SK-N-SH (cell line): ENCODE measurements around the gene IPO4. TPM values are rescaled to one million over a fixed set of nuclear protein-coding genes. Genes with fewer than 3 reads are reported as not detected.
A peak's percentile ranks its signal among the peaks of the same experiment; 100 is the strongest.

Experiments
- CTCF ChIA-PET: fragments of 300-600, 350-600 bp; formaldehyde crosslinking; extraction: SDS; loops from one replicate; lab custom pipeline; 2021; lab: Yijun Ruan, JAX
- POLR2A ChIA-PET: fragments of 350-600 bp; sonication (Branson Sonifier 250); formaldehyde crosslinking; extraction: SDS; loops from one replicate; lab custom pipeline; 2020; ENCODE audit warnings: antibody characterized with exemption, inconsistent platforms; lab: Yijun Ruan, JAX
- DNase-seq: peaks from one replicate; pipeline ENCODE4 v3.0.0; 2012
- H2AFZ ChIP-seq: fragments of 200-600 bp; sonication (generic); 2 replicates; pipeline ENCODE4 v1.8.1; 2016; ENCODE audit warnings: antibody characterized with exemption, mild to moderate bottlenecking, low read depth
- H3F3A ChIP-seq: fragments of 200-600 bp; sonication (generic); replicated peaks from 2 replicates; pipeline ENCODE3; 2016; ENCODE audit warnings: antibody characterized with exemption, mild to moderate bottlenecking; ENCODE audit not compliant: insufficient read depth
- H3K27ac ChIP-seq, 2 experiments: fragments of 200-500 bp in 1 of 2; fragments of 200-600 bp in 1 of 2; sonication (Bioruptor generic) in 1 of 2; sonication (generic), shearing (Covaris generic) in 1 of 2; 2 replicates each; pipeline versions ENCODE4 v1.5.1 to v1.6.1; 2014 to 2016; ENCODE audit warnings: low read depth in 2 of 2, inconsistent platforms in 1 of 2, low read length in 1 of 2, mild to moderate bottlenecking in 1 of 2, mixed read lengths in 1 of 2
- H3K27me3 ChIP-seq: fragments of 200-600 bp; sonication (generic), shearing (Covaris generic); 2 replicates; pipeline ENCODE4 v1.6.1; 2016; ENCODE audit warnings: mixed run types; ENCODE audit not compliant: insufficient read depth
- H3K36me3 ChIP-seq, 2 experiments: fragments of 200-500 bp in 1 of 2; fragments of 200-600 bp in 1 of 2; sonication (Bioruptor generic) in 1 of 2; sonication (generic) in 1 of 2; replicated peaks in 1 of 2; 2 replicates each; pipeline versions ENCODE3 to v1.5.1; 2014 to 2016; ENCODE audit warnings: low read length in 1 of 2, mild to moderate bottlenecking in 1 of 2; ENCODE audit not compliant: insufficient read depth in 2 of 2, control insufficient read depth in 1 of 2
- H3K4me1 ChIP-seq, 2 experiments: fragments of 200-500 bp in 1 of 2; fragments of 200-600 bp in 1 of 2; sonication (Bioruptor generic) in 1 of 2; sonication (generic), shearing (Covaris generic) in 1 of 2; 2 replicates each; pipeline versions ENCODE4 v1.5.1 to v1.6.1; 2014 to 2016; ENCODE audit warnings: low read depth in 1 of 2, low read length in 1 of 2, mixed run types in 1 of 2; ENCODE audit not compliant: insufficient read depth in 2 of 2, control insufficient read depth in 1 of 2
- H3K4me2 ChIP-seq: fragments of 200-600 bp; sonication (generic), shearing (Covaris generic); 2 replicates; pipeline ENCODE4 v1.6.1; 2017; ENCODE audit warnings: mixed run types
- H3K4me3 ChIP-seq, 2 experiments: fragments of 200-500 bp in 1 of 2; fragments of 200-600 bp in 1 of 2; sonication (Bioruptor generic) in 1 of 2; sonication (generic), shearing (Covaris generic) in 1 of 2; 2 replicates each; pipeline versions ENCODE4 v1.5.1 to v1.8.1; 2014 to 2016; ENCODE audit warnings: low read depth in 2 of 2, inconsistent platforms in 1 of 2, low read length in 1 of 2, mild to moderate bottlenecking in 1 of 2, mixed read lengths in 1 of 2, moderate library complexity in 1 of 2
- H3K79me2 ChIP-seq: fragments of 200-600 bp; sonication (generic); 2 replicates; pipeline ENCODE4 v1.8.1; 2017; ENCODE audit warnings: mild to moderate bottlenecking; ENCODE audit not compliant: insufficient read depth
- H3K9ac ChIP-seq: fragments of 200-600 bp; sonication (generic); 2 replicates; pipeline ENCODE4 v1.6.1; 2017; ENCODE audit warnings: mixed run types
- H3K9me2 ChIP-seq: fragments of 200-600 bp; sonication (generic); 2 replicates; pipeline ENCODE4 v1.6.1; 2017; ENCODE audit warnings: mixed run types
- H3K9me3 ChIP-seq: fragments of 200-600 bp; sonication (generic); 2 replicates; pipeline ENCODE4 v1.6.1; 2017; ENCODE audit warnings: mixed run types, mild to moderate bottlenecking, moderate library complexity
- H4K20me1 ChIP-seq: fragments of 200-600 bp; sonication (generic); 2 replicates; pipeline ENCODE4 v1.6.1; 2017; ENCODE audit warnings: mild to moderate bottlenecking, mixed run types; ENCODE audit not compliant: insufficient read depth
- ELF1 ChIP-seq: IDR thresholded peaks from 2 replicates; pipeline ENCODE4 v1.4.0; 2012
- EZH2phosphoT487 ChIP-seq: fragments of 200-600 bp; sonication (generic); IDR thresholded peaks from 2 replicates; pipeline ENCODE4 v1.6.1; 2017; ENCODE audit warnings: low read depth, mixed run types, mild to moderate bottlenecking, antibody characterized with exemption, moderate library complexity, borderline replicate concordance
- FOSL2 ChIP-seq: IDR thresholded peaks from 2 replicates; pipeline ENCODE4 v1.4.0; 2012; ENCODE audit warnings: low read depth, mild to moderate bottlenecking, moderate library complexity, borderline replicate concordance
- FOXM1 ChIP-seq: IDR thresholded peaks from 2 replicates; pipeline ENCODE4 v1.4.0; 2012; ENCODE audit warnings: low read depth, mild to moderate bottlenecking
- GABPA ChIP-seq: IDR thresholded peaks from 2 replicates; pipeline ENCODE4 v1.4.0; 2012; ENCODE audit warnings: low read depth, mild to moderate bottlenecking
- MXI1 ChIP-seq: IDR thresholded peaks from 2 replicates; pipeline ENCODE4 v1.6.1; 2012; ENCODE audit warnings: mild to moderate bottlenecking, low read depth, low read length, improper control_type of control experiment
- NFIC ChIP-seq: IDR thresholded peaks from 2 replicates; pipeline ENCODE4 v1.4.0; 2012; ENCODE audit warnings: borderline replicate concordance
- NRF1 ChIP-seq: IDR thresholded peaks from 2 replicates; pipeline ENCODE4 v1.6.1; 2012; ENCODE audit warnings: low read depth, mild to moderate bottlenecking, low read length
- RAD21 ChIP-seq: IDR thresholded peaks from 2 replicates; pipeline ENCODE4 v1.6.1; 2012; ENCODE audit warnings: mild to moderate bottlenecking, low read length
- RCOR1 ChIP-seq: fragments of 150-350 bp; IDR thresholded peaks from 2 replicates; pipeline ENCODE4 v1.6.1; 2017; ENCODE audit warnings: antibody characterized with exemption, low read length
- SIN3A ChIP-seq: IDR thresholded peaks from 2 replicates; pipeline ENCODE4 v1.6.1; 2012; ENCODE audit warnings: low read depth, mild to moderate bottlenecking, low read length, moderate library complexity, borderline replicate concordance
- TCF12 ChIP-seq: IDR thresholded peaks from 2 replicates; pipeline ENCODE4 v1.4.0; 2012
- TEAD4 ChIP-seq: IDR thresholded peaks from 2 replicates; pipeline ENCODE4 v1.4.0; 2012; ENCODE audit warnings: mild to moderate bottlenecking, borderline replicate concordance; ENCODE audit not compliant: insufficient read depth
- WGBS: methylation state at CpG from one replicate; pipeline ENCODE4 v1.1.6; 2017; ENCODE audit warnings: low lambda C conversion rate; 5-methylcytosine and 5-hydroxymethylcytosine counted together
- polyA plus RNA-seq, 3 experiments: library from polyadenylated mRNA; depleted of rRNA; stranded (reverse); fragments of >200 nt; gene quantifications; 2 replicates each; pipeline ENCODE4 v1.2.3, GENCODE V29; 2012
- TF ChIP-seq, protein P1 (sequence below): fragments of 150-350 bp; IDR thresholded peaks from 2 replicates; pipeline ENCODE4 v1.6.1; 2016; ENCODE audit warnings: mild to moderate bottlenecking, low read depth, low read length
- TF ChIP-seq, protein P2 (sequence below): IDR thresholded peaks from 2 replicates; pipeline ENCODE4 v1.4.0; 2012; ENCODE audit warnings: low read depth
- TF ChIP-seq, protein P3 (sequence below): fragments of 150-350 bp; IDR thresholded peaks from 2 replicates; pipeline ENCODE4 v1.6.1; 2017; ENCODE audit warnings: antibody characterized with exemption, low read length, low read depth, borderline replicate concordance

Gene IPO4
- polyA plus RNA-seq, 1 of the 3 experiments (the other 2 are of a cell fraction): 61.3 TPM

DNA sequence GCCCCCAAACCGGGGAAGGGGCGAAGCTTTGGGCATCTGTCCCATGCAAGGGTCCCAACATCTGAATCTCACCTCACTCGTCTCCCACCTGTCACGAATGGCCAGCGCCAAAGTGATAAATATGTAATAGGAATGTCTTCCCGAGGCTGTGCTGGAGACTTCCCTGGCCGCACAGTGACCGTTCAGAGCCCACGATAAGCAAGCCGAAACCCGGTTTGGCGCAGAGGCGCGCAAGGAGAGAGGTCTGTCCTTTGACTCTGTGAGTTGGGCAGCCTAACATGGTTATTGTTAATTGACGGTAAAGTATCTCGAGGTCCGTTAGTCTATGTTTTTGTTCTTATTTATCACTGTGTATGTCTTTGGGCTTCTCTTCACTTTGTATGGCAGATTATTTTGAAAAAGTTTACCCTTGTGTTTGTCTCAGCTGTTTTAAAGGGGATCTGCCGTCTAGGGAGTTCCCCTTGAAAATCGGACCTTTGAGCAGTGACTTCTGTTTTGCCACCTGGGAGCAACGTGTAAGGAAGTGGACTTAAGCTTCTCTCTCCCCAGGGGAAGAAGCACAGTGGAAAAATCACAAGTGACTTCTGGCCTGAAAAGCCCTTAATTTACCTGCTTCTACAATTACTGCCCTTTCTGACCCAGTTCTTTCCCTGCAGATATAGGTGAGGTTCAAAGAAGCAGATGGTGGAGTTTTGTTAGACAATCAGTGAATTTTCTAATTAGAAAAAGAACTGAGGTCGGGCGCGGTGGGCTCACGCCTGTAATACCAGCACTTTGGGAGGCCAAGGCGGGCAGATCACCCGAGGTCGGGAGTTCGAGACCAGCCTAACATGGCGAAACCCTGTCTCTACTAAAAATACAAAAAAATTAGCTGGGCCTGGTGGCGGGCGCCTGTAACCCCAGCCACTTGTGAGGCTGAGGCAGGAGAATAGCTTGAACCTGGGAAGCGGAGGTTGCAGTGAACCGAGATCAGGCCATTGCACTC is 7.7 kb upstream of the IPO4 start:
- H3K27me3 ChIP-seq: no peaks in the 10 kb centered on the region
- TF ChIP-seq, protein P1, sequence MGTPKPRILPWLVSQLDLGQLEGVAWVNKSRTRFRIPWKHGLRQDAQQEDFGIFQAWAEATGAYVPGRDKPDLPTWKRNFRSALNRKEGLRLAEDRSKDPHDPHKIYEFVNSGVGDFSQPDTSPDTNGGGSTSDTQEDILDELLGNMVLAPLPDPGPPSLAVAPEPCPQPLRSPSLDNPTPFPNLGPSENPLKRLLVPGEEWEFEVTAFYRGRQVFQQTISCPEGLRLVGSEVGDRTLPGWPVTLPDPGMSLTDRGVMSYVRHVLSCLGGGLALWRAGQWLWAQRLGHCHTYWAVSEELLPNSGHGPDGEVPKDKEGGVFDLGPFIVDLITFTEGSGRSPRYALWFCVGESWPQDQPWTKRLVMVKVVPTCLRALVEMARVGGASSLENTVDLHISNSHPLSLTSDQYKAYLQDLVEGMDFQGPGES: no peak
- TF ChIP-seq NRF1 (no peak), TCF12 (no peak), FOSL2 (no peak), RAD21 (no peak), MXI1 (no peak)
- TF ChIP-seq, protein P2, sequence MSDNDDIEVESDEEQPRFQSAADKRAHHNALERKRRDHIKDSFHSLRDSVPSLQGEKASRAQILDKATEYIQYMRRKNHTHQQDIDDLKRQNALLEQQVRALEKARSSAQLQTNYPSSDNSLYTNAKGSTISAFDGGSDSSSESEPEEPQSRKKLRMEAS: no peak
- TF ChIP-seq, all 33 proteins: peak for 0
- Histone ChIP-seq H3K4me3 (peak overlapping the region; percentile 84 to 85), H3K27ac (peak overlapping the region; percentile 88 to 89), H3K9me3 (no peaks in the 10 kb centered on the region), H3K36me3 (peaks cover 10 to 34% of the 10 kb centered on the region in 2 experiments), H3K4me2 (peak overlapping the region; percentile 97), H3F3A (no peaks in the 10 kb centered on the region), H3K79me2 (peaks cover 86% of the 10 kb centered on the region), H2AFZ (peak overlapping the region; percentile 87), H4K20me1 (no peaks in the 10 kb centered on the region), H3K9me2 (no peaks in the 10 kb centered on the region), H3K4me1 (peaks cover 11% of the 10 kb centered on the region in 2 experiments; a peak in 2 of 4 replicates), H3K9ac (peak overlapping the region; percentile 97)
- CTCF ChIA-PET: interaction anchor here (0.8 to 1.9 kb wide), 6 partner anchors 10 to 112 kb away, joined by 3 to 8 read pairs (median 4); partner anchors contain the start of genes CIDEB, IRF9 and MDP1
- POLR2A ChIA-PET: interaction anchor here (0.9 to 2.4 kb wide), 14 partner anchors 9 to 82 kb away, joined by 3 to 15 read pairs (median 6); partner anchors contain the start of genes CHMP4A, DCAF11, MDP1 and NRL
- 43% methylated on average over 33 of the region's 33 CpGs for WGBS
- no peak for DNase-seq

DNA sequence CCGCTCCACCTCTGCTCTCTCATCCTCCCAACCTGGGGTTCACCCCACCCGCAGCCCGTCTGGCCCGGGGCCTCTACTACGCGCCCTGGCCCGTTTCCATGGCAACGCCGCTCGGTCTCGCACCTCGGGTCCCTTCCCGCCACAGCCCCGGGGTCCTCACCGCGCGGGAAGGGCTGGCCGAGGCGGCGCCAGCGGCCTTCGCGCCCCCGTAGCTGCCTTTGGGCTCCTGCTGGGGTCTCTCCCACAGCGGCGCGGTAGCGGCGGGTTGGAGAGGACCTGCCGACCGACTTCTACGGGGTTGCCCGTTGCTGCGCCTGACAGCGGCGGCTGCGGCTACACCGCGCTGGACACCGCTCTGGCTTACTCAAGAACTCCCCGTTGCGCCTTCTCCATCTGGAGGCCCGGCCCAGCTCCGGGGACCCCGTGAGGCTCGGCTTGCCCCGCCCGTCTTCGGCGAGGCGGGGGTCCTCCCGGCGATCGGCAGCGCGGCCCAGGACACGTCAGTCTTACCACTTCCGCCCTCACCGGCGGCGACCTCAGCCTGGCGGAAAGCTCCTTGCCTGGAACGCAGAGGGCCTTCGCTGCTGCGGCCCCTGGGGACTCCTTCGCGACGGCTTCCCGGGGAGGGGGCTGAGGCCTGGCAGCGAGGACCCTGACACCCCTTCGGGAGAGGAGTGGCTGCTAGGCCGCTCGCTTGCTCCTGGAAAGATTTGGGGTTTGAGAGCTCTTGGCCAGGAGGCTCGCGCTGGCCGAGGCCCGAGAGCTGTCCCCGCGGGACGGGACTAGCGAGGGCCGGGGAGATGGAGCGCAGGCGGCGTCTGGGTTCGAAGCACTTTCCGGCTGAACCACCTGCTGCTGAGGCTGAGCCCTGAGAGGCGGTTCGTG is 6.8 kb upstream of the IPO4 start, which contains the start of gene TM9SF1:
Gene TM9SF1, minus strand, starts transcription at position 256 of the 885 bp plus-strand sequence. CDS start 422 bp downstream, outside the sequence.
- Histone ChIP-seq H4K20me1 (no peaks in the 10 kb centered on the region), H3F3A (no peaks in the 10 kb centered on the region), H3K9ac (peak within 1 kb of the TSS; percentile 97), H3K4me3 (peak within 1 kb of the TSS; percentile 84 to 85), H3K27me3 (no peaks in the 10 kb centered on the region), H3K4me2 (peak within 1 kb of the TSS; percentile 97), H3K36me3 (peaks cover 15 to 31% of the 10 kb centered on the region in 2 experiments), H3K27ac (peak within 1 kb of the TSS; percentile 88 to 89), H3K9me3 (no peaks in the 10 kb centered on the region), H3K4me1 (peaks cover 11% of the 10 kb centered on the region in 2 experiments; a peak in 2 of 4 replicates), H2AFZ (peak within 1 kb of the TSS; percentile 87), H3K79me2 (peaks cover 84% of the 10 kb centered on the region), H3K9me2 (no peaks in the 10 kb centered on the region)
- 1% methylated on average over 37 of the region's 89 CpGs for WGBS
- DNase-seq: peak; percentile 94
- POLR2A ChIA-PET: interaction anchor here (0.9 to 2.4 kb wide), 15 partner anchors 10 to 101 kb away, joined by 3 to 15 read pairs (median 6); partner anchors contain the start of genes CHMP4A, DCAF11, MDP1 and NRL
- CTCF ChIA-PET: interaction anchor here (0.8 to 1.9 kb wide), 9 partner anchors 9 to 113 kb away, joined by 3 to 8 read pairs (median 4); partner anchors contain the start of genes CHMP4A, CIDEB, IRF9 and MDP1
- TF ChIP-seq, protein P3, sequence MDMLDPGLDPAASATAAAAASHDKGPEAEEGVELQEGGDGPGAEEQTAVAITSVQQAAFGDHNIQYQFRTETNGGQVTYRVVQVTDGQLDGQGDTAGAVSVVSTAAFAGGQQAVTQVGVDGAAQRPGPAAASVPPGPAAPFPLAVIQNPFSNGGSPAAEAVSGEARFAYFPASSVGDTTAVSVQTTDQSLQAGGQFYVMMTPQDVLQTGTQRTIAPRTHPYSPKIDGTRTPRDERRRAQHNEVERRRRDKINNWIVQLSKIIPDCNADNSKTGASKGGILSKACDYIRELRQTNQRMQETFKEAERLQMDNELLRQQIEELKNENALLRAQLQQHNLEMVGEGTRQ: no peak
- TF ChIP-seq NRF1: no peak
- TF ChIP-seq RCOR1: no peak
- TF ChIP-seq FOSL2: no peak
- TF ChIP-seq FOXM1: no peak
- peak; percentile 100 for TF ChIP-seq ELF1
- TF ChIP-seq, protein P2: peak; percentile 83
- peak; percentile 40; the same call in 1 of the 2 replicates for TF ChIP-seq MXI1
- 0 out of 2 replicates have a peak, but pooled peaks have one; percentile 13 for TF ChIP-seq SIN3A
- TF ChIP-seq, protein P1: no peak
- no peak for TF ChIP-seq TEAD4
- no peak for TF ChIP-seq NFIC
- peak; percentile 86 for TF ChIP-seq GABPA
- no peak for TF ChIP-seq EZH2phosphoT487
